ENCODE measurements around the gene ZNF670.

ZNF670 gene

GRCh38 chr1:247085310-247085709, 6.7 kb upstream of the ZNF670 start:
- TF ChIP-seq CTCF (IDR thresholded peaks at IDR 0.05) (no peak), ZFX (IDR thresholded peaks at IDR 0.05; ENCODE audit: borderline replicate concordance) (no peak)
- H3K27ac ChIP-seq, result no peak overlapping the region

- no peak for TF ChIP-seq ZFX (IDR thresholded peaks at IDR 0.05; ENCODE audit: borderline replicate concordance)
- TF ChIP-seq CTCF (IDR thresholded peaks at IDR 0.05), result no peak
- no peak overlapping the region for H3K27ac ChIP-seq
Observed at GRCh38 chr1:247084771-247085170, 6.2 kb upstream of the ZNF670 start.

- H3K27ac ChIP-seq, result peak overlapping the region; percentile 76
- TF ChIP-seq CTCF (IDR thresholded peaks at IDR 0.05) (no peak), ZFX (IDR thresholded peaks at IDR 0.05; ENCODE audit: borderline replicate concordance) (no peak)
Observed at GRCh38 chr1:247079141-247079874, 697 bp upstream of the ZNF670 start.

GRCh38 chr1:247077876-247078257, 744 bp downstream of the ZNF670 start:
- peak overlapping the region; percentile 76 for H3K27ac ChIP-seq
- TF ChIP-seq ZFX (IDR thresholded peaks at IDR 0.05; ENCODE audit: borderline replicate concordance), result no peak
- TF ChIP-seq CTCF (IDR thresholded peaks at IDR 0.05), result no peak

- no peak for TF ChIP-seq ZFX (IDR thresholded peaks at IDR 0.05; ENCODE audit: borderline replicate concordance)
- TF ChIP-seq CTCF (IDR thresholded peaks at IDR 0.05), result no peak
- H3K27ac ChIP-seq, result no peak overlapping the region
Observed at GRCh38 chr1:247077213-247077612, 1.4 kb downstream of the ZNF670 start.

- TF ChIP-seq ZFX (IDR thresholded peaks at IDR 0.05; ENCODE audit: borderline replicate concordance), result no peak
- no peak for TF ChIP-seq CTCF (IDR thresholded peaks at IDR 0.05)
- no peak overlapping the region for H3K27ac ChIP-seq
Observed at GRCh38 chr1:247070645-247071044, 8.0 kb downstream of the ZNF670 start.

GRCh38 chr1:247064304-247064703, 14.3 kb downstream of the ZNF670 start:
- no peak for TF ChIP-seq CTCF (IDR thresholded peaks at IDR 0.05)
- TF ChIP-seq ZFX (IDR thresholded peaks at IDR 0.05; ENCODE audit: borderline replicate concordance), result no peak
- no peak overlapping the region for H3K27ac ChIP-seq
